BE2C (cell line): ENCODE data around the gene GTF2IRD1.

Experiments used
- DNase-seq: peaks from one replicate; pipeline ENCODE4 v3.0.0-alpha.2; 2020
- H3K27me3 ChIP-seq: fragments of 250-450 bp; sonication (Bioruptor Pico); 2 replicates; pipeline ENCODE4 v1.5.1; 2020; ENCODE audit warnings: mild to moderate bottlenecking
- H3K36me3 ChIP-seq: fragments of 250-450 bp; sonication (Bioruptor Pico); 2 replicates; pipeline ENCODE4 v1.5.1; 2020; ENCODE audit warnings: mild to moderate bottlenecking
- H3K4me1 ChIP-seq: fragments of 250-450 bp; sonication (Bioruptor Pico); 2 replicates; pipeline ENCODE4 v1.5.1; 2020
- H3K4me3 ChIP-seq: 2 replicates; pipeline ENCODE4 v1.5.1; 2011; ENCODE audit warnings: low read depth, low read length
- H3K9me3 ChIP-seq: fragments of 250-450 bp; sonication (Bioruptor Pico); 2 replicates; pipeline ENCODE4 v1.5.1; 2020
- TF ChIP-seq, protein P1 (sequence below): IDR thresholded peaks from 2 replicates; pipeline ENCODE4 v1.5.1; 2012; ENCODE audit warnings: mild to moderate bottlenecking, low read depth, low read length

GTF2IRD1 gene

DNA sequence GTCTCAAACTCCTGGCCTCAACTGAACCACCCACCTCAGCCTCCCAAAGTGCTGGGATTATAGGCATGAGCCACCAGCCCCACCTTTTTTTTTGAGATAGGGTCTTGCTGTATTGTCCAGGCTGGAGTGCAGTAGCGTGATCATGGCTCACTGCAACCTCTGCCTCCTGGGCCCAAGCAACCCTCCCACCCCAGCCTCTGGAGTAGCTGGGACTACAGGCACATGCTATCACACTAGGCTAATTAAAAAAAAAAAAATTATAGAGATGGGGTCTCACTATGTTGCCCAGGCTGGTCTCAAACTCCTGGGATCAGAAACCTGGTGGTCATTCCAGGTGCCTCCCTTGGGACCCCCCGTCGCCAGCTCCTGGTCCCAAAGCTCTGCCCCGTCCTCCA is 25.0 kb downstream of the GTF2IRD1 start:
- no peak for DNase-seq
- TF ChIP-seq, protein P1, sequence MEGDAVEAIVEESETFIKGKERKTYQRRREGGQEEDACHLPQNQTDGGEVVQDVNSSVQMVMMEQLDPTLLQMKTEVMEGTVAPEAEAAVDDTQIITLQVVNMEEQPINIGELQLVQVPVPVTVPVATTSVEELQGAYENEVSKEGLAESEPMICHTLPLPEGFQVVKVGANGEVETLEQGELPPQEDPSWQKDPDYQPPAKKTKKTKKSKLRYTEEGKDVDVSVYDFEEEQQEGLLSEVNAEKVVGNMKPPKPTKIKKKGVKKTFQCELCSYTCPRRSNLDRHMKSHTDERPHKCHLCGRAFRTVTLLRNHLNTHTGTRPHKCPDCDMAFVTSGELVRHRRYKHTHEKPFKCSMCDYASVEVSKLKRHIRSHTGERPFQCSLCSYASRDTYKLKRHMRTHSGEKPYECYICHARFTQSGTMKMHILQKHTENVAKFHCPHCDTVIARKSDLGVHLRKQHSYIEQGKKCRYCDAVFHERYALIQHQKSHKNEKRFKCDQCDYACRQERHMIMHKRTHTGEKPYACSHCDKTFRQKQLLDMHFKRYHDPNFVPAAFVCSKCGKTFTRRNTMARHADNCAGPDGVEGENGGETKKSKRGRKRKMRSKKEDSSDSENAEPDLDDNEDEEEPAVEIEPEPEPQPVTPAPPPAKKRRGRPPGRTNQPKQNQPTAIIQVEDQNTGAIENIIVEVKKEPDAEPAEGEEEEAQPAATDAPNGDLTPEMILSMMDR = no peak
- Histone ChIP-seq H3K4me3 (no peak overlapping the region), H3K4me1 (peaks cover 28% of the 10 kb centered on the region), H3K9me3 (no peaks in the 10 kb centered on the region), H3K36me3 (no peaks in the 10 kb centered on the region), H3K27me3 (no peaks in the 10 kb centered on the region)

DNA sequence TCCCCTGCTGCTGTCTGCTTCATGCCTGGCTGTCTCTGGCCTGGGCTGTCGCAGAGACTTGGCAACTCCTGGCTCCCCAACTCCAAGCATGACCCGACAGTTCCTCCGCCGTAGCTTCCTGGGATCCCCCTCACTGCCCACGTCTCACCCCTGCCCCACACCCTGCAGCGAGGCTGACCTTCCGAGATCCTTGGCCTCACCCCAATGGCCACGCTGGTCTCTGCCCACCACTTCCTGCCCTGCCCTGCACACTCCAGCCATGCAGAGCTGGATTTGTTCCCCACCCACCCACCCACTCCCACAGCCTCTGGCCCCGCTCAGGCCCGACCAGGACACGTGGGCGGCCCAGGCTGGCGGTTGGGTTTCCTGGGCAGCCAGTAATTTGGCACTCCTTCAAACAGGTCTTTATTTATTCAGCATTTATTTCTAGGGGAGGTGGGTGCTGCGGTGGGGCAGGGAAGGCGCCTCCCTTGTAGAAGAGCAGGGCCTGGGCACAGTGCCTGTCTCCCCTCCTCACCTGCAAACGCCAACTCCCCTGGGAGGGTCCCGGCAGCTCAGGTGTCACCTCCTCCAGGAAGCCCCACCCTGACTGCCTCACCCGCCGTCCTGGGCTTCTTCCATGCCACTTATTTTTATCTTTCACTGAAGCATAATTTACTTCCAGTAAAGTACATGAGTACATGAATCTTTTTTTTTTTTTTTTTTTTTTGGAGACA is 25.5 kb downstream of the GTF2IRD1 start:
- H3K4me3 ChIP-seq = no peak overlapping the region
- DNase-seq = no peak
- no peaks in the 10 kb centered on the region for H3K27me3 ChIP-seq
- TF ChIP-seq, protein P1 = no peak
- H3K36me3 ChIP-seq = no peaks in the 10 kb centered on the region
- H3K4me1 ChIP-seq = peaks cover 28% of the 10 kb centered on the region
- H3K9me3 ChIP-seq = no peaks in the 10 kb centered on the region

DNA sequence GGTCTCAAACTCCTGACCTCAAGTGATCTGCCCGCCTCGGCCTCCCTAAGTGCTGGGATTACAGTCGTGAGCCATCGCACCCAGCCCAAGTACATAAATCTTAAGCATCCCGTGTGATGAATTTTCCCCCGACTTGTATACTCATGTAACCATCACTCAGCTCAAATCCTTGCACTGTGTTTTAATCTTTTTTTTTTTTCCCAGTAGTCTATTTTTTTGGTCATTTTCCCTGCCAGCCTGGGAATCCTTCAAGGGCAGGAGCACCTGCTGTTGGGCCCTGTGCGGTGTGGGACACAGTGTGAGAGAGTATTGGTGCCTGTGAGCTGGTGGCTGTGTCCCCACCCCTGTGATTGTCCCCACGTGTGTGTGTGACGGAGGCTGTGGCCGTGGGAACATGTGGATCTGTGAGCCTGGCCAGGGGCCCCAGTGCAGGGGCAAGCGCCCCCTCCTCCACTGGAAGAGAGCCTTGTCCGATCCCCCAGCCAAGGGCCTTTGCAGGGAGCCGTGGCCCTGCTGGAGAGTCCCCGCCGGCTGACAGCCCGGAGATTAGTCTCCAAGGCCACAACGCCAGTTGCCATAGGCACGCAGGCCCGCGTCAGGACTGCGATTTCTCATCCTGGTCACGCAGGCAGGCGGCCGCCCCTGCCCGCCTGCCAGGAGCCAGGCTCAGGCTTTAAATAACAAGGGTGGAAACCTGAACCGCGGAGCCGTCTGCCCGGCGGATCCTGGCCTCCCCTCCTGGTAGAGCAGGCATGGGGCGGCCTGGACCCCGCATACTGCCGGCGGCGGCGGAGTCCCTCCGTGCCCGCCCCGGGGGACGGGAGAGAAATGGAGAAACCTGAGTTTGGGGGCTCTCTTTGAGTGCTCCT is 26.5 kb downstream of the GTF2IRD1 start:
- TF ChIP-seq, protein P1 = no peak
- Histone ChIP-seq H3K4me3 (peak overlapping the region; percentile 54), H3K9me3 (no peaks in the 10 kb centered on the region), H3K27me3 (no peaks in the 10 kb centered on the region), H3K4me1 (peaks cover 28% of the 10 kb centered on the region), H3K36me3 (no peaks in the 10 kb centered on the region)
- DNase-seq = peak; percentile 90

DNA sequence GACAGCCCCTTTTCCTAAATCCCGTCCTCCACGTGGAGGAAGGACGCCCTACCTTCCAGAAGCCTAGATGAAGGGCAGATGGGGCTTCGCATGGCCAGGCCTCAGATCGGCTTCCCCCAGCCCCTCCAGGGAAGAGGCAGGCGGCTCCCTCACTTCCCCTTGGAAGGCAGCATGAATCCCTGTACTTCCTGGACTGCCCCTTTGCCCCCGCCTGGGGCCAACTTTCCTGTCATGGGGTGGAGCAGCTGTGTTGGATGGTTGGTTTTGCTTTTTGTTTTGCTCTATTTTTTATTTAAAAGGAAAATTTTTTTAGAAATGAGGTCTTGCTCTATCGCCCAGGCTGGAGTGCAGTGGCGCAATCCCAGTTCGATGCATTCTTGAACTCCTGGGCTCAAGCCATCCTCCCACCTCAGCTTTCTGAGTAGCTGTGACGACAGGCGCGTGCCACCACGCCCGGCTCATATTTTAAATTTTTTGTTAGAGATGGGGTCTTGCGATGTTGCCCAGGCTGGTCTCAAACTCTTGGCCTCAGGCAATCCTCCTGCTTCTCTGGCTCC is 27.2 kb downstream of the GTF2IRD1 start:
- Histone ChIP-seq H3K9me3 (no peaks in the 10 kb centered on the region), H3K36me3 (no peaks in the 10 kb centered on the region), H3K27me3 (no peaks in the 10 kb centered on the region), H3K4me3 (peak overlapping the region; percentile 54), H3K4me1 (peaks cover 28% of the 10 kb centered on the region)
- peak; percentile 30 for DNase-seq
- TF ChIP-seq, protein P1 = no peak

DNA sequence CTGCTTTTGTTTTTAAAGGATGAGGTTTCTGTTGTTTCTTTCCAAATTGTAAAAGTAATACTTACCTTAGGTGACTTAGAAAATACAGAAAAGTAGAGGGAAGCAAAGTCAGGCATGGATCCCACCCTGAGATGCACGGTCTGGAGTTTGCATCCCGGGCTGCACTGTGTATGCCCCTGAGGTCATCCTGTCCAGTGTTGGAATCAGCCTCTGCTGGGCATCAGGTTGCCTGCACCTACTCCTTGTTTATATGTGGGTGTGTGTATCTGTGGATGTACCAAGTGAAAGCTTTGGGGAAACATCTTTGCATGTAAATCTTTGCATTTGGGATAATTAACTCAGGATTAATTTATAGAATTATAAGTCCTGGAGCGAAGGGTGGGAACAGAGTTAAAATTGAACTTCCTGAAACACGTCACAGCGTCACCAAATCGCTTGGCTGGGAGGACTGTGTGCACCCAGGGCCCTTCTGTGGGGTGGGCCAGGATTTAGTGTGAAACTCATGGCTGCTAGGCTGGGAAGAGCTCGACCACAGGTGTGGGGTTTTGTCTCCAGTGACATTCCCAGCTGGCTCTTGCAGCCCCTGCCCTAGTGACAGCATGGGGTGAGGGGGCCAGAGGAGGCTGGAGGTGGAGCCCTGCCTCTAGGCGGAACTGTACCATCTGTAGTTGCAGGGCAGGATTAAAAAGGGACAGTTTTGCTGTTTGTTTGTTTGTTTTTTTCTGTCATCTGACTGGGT is 27.9 kb downstream of the GTF2IRD1 start:
- Histone ChIP-seq H3K9me3 (no peaks in the 10 kb centered on the region), H3K4me1 (peaks cover 28% of the 10 kb centered on the region), H3K36me3 (no peaks in the 10 kb centered on the region), H3K4me3 (no peak overlapping the region), H3K27me3 (no peaks in the 10 kb centered on the region)
- TF ChIP-seq, protein P1 = no peak
- no peak for DNase-seq
